Measurements from ENCODE around the gene SPTBN2.

The SPTBN2 gene

GRCh38 chr11:66713746-66714480 is 15.1 kb downstream of the SPTBN2 start:
- CTCF ChIA-PET: no interaction called here

GRCh38 chr11:66710384-66710930 is 18.6 kb downstream of the SPTBN2 start:
- H3K9me3 ChIP-seq (ENCODE audit: control extremely low read depth in 1 of 5, control insufficient read depth in 4 of 5, insufficient read depth in 2 of 5, low read depth in 1 of 5, low read length in 4 of 5): no peaks in the 10 kb centered on the region
- CTCF ChIA-PET: interaction anchor here (1.3 kb wide), 1 partner anchor 12 kb away, joined by 5 read pairs; no protein-coding TSS in a partner anchor
- H3K27ac ChIP-seq (ENCODE audit: insufficient read depth in 1 of 2, low read depth in 1 of 2, low read length in 2 of 2, poor library complexity in 1 of 2, severe bottlenecking in 2 of 2): no peak overlapping the region
- DNase-seq: no peak
- WGBS (ENCODE audit: insufficient coverage): 91% methylated on average over 13 of the region's 15 CpGs
- H3K4me3 ChIP-seq (ENCODE audit: control insufficient read depth in 1 of 7, extremely low read depth in 1 of 7, insufficient read depth in 4 of 7, low read depth in 2 of 7, low read length in 6 of 7): no peak overlapping the region
- H3K4me1 ChIP-seq (ENCODE audit: control extremely low read depth in 1 of 4, control insufficient read depth in 4 of 4, insufficient read depth in 4 of 4, low read length in 3 of 4): peaks cover 0 to 6% (median 2%) of the 10 kb centered on the region in 4 experiments
- POLR2A ChIA-PET: no interaction called here
- H3K36me3 ChIP-seq (ENCODE audit: control insufficient read depth in 4 of 4, insufficient read depth in 4 of 4, low read length in 3 of 4): no peaks in the 10 kb centered on the region
- peaks cover 0 to 2% (median 0%) of the 10 kb centered on the region in 5 experiments for H3K27me3 ChIP-seq (replicated peaks in 2 of 5; ENCODE audit: control insufficient read depth in 4 of 5, insufficient read depth in 5 of 5, low read length in 4 of 5)

More at GRCh38 chr11:66713746-66714480, 15.1 kb downstream of the SPTBN2 start:
- no peaks in the 10 kb centered on the region for H3K36me3 ChIP-seq (ENCODE audit: control insufficient read depth in 4 of 4, insufficient read depth in 4 of 4, low read length in 3 of 4)
- H3K27me3 ChIP-seq (replicated peaks in 2 of 5; ENCODE audit: control insufficient read depth in 4 of 5, insufficient read depth in 5 of 5, low read length in 4 of 5): peaks cover 0 to 2% (median 0%) of the 10 kb centered on the region in 5 experiments
- peaks cover 0 to 6% (median 3%) of the 10 kb centered on the region in 4 experiments for H3K4me1 ChIP-seq (ENCODE audit: control extremely low read depth in 1 of 4, control insufficient read depth in 4 of 4, insufficient read depth in 4 of 4, low read length in 3 of 4)
- 90% methylated on average over 7 of the region's 12 CpGs for whole genome bisulfite sequencing (ENCODE audit: insufficient coverage)
- no peak for DNase-seq
- H3K4me3 ChIP-seq (ENCODE audit: control insufficient read depth in 1 of 7, extremely low read depth in 1 of 7, insufficient read depth in 4 of 7, low read depth in 2 of 7, low read length in 6 of 7): no peak overlapping the region
- H3K9me3 ChIP-seq (ENCODE audit: control extremely low read depth in 1 of 5, control insufficient read depth in 4 of 5, insufficient read depth in 2 of 5, low read depth in 1 of 5, low read length in 4 of 5): no peaks in the 10 kb centered on the region
- H3K27ac ChIP-seq (ENCODE audit: insufficient read depth in 1 of 2, low read depth in 1 of 2, low read length in 2 of 2, poor library complexity in 1 of 2, severe bottlenecking in 2 of 2): no peak overlapping the region
- POLR2A ChIA-PET: no interaction called here

- CTCF ChIA-PET: no interaction called here
- Histone ChIP-seq H3K4me3 (ENCODE audit: control insufficient read depth in 1 of 7, extremely low read depth in 1 of 7, insufficient read depth in 4 of 7, low read depth in 2 of 7, low read length in 6 of 7) (no peak overlapping the region), H3K9me3 (ENCODE audit: control extremely low read depth in 1 of 5, control insufficient read depth in 4 of 5, insufficient read depth in 2 of 5, low read depth in 1 of 5, low read length in 4 of 5) (no peaks in the 10 kb centered on the region), H3K36me3 (ENCODE audit: control insufficient read depth in 4 of 4, insufficient read depth in 4 of 4, low read length in 3 of 4) (no peaks in the 10 kb centered on the region), H3K4me1 (ENCODE audit: control extremely low read depth in 1 of 4, control insufficient read depth in 4 of 4, insufficient read depth in 4 of 4, low read length in 3 of 4) (peaks cover 0 to 3% (median 0%) of the 10 kb centered on the region in 4 experiments), H3K27ac (ENCODE audit: insufficient read depth in 1 of 2, low read depth in 1 of 2, low read length in 2 of 2, poor library complexity in 1 of 2, severe bottlenecking in 2 of 2) (no peak overlapping the region), H3K27me3 (replicated peaks in 2 of 5; ENCODE audit: control insufficient read depth in 4 of 5, insufficient read depth in 5 of 5, low read length in 4 of 5) (peaks cover 0 to 2% (median 0%) of the 10 kb centered on the region in 5 experiments)
- WGBS (ENCODE audit: insufficient coverage): 97% methylated on average over 12 of the region's 14 CpGs
- DNase-seq: no peak
- POLR2A ChIA-PET: no interaction called here
Measured at GRCh38 chr11:66708701-66709100, 20.3 kb downstream of the SPTBN2 start.

- Histone ChIP-seq H3K27me3 (replicated peaks in 2 of 5; ENCODE audit: control insufficient read depth in 4 of 5, insufficient read depth in 5 of 5, low read length in 4 of 5) (peaks cover 0 to 2% (median 0%) of the 10 kb centered on the region in 5 experiments), H3K36me3 (ENCODE audit: control insufficient read depth in 4 of 4, insufficient read depth in 4 of 4, low read length in 3 of 4) (no peaks in the 10 kb centered on the region), H3K4me1 (ENCODE audit: control extremely low read depth in 1 of 4, control insufficient read depth in 4 of 4, insufficient read depth in 4 of 4, low read length in 3 of 4) (no peaks in the 10 kb centered on the region), H3K9me3 (ENCODE audit: control extremely low read depth in 1 of 5, control insufficient read depth in 4 of 5, insufficient read depth in 2 of 5, low read depth in 1 of 5, low read length in 4 of 5) (no peaks in the 10 kb centered on the region), H3K4me3 (ENCODE audit: control insufficient read depth in 1 of 7, extremely low read depth in 1 of 7, insufficient read depth in 4 of 7, low read depth in 2 of 7, low read length in 6 of 7) (no peak overlapping the region), H3K27ac (ENCODE audit: insufficient read depth in 1 of 2, low read depth in 1 of 2, low read length in 2 of 2, poor library complexity in 1 of 2, severe bottlenecking in 2 of 2) (no peak overlapping the region)
- CTCF ChIA-PET: no interaction called here
- no peak for DNase-seq
- POLR2A ChIA-PET: no interaction called here
- WGBS (ENCODE audit: insufficient coverage): 100% methylated on average over 20 of the region's 20 CpGs
Measured at GRCh38 chr11:66708094-66708493, 20.9 kb downstream of the SPTBN2 start.

- WGBS (ENCODE audit: insufficient coverage): 97% methylated on average over 25 of the region's 26 CpGs
- ChIA-PET POLR2A (no interaction called here), CTCF (interaction anchor here (1.7 kb wide), 1 partner anchor 11 kb away, joined by 5 read pairs; no protein-coding TSS in a partner anchor)
- no peaks in the 10 kb centered on the region for H3K4me1 ChIP-seq (ENCODE audit: control extremely low read depth in 1 of 4, control insufficient read depth in 4 of 4, insufficient read depth in 4 of 4, low read length in 3 of 4)
- H3K9me3 ChIP-seq (ENCODE audit: control extremely low read depth in 1 of 5, control insufficient read depth in 4 of 5, insufficient read depth in 2 of 5, low read depth in 1 of 5, low read length in 4 of 5): no peaks in the 10 kb centered on the region
- DNase-seq: no peak
- H3K27ac ChIP-seq (ENCODE audit: insufficient read depth in 1 of 2, low read depth in 1 of 2, low read length in 2 of 2, poor library complexity in 1 of 2, severe bottlenecking in 2 of 2): no peak overlapping the region
- no peak overlapping the region for H3K4me3 ChIP-seq (ENCODE audit: control insufficient read depth in 1 of 7, extremely low read depth in 1 of 7, insufficient read depth in 4 of 7, low read depth in 2 of 7, low read length in 6 of 7)
- no peaks in the 10 kb centered on the region for H3K27me3 ChIP-seq (replicated peaks in 2 of 5; ENCODE audit: control insufficient read depth in 4 of 5, insufficient read depth in 5 of 5, low read length in 4 of 5)
- H3K36me3 ChIP-seq (ENCODE audit: control insufficient read depth in 4 of 4, insufficient read depth in 4 of 4, low read length in 3 of 4): no peaks in the 10 kb centered on the region
Measured at GRCh38 chr11:66707486-66707885, 21.5 kb downstream of the SPTBN2 start.

GRCh38 chr11:66706989-66707388 is 22.0 kb downstream of the SPTBN2 start:
- Histone ChIP-seq H3K4me3 (ENCODE audit: control insufficient read depth in 1 of 7, extremely low read depth in 1 of 7, insufficient read depth in 4 of 7, low read depth in 2 of 7, low read length in 6 of 7) (no peak overlapping the region), H3K36me3 (ENCODE audit: control insufficient read depth in 4 of 4, insufficient read depth in 4 of 4, low read length in 3 of 4) (no peaks in the 10 kb centered on the region), H3K27ac (ENCODE audit: insufficient read depth in 1 of 2, low read depth in 1 of 2, low read length in 2 of 2, poor library complexity in 1 of 2, severe bottlenecking in 2 of 2) (no peak overlapping the region), H3K27me3 (replicated peaks in 2 of 5; ENCODE audit: control insufficient read depth in 4 of 5, insufficient read depth in 5 of 5, low read length in 4 of 5) (no peaks in the 10 kb centered on the region), H3K9me3 (ENCODE audit: control extremely low read depth in 1 of 5, control insufficient read depth in 4 of 5, insufficient read depth in 2 of 5, low read depth in 1 of 5, low read length in 4 of 5) (no peaks in the 10 kb centered on the region), H3K4me1 (ENCODE audit: control extremely low read depth in 1 of 4, control insufficient read depth in 4 of 4, insufficient read depth in 4 of 4, low read length in 3 of 4) (peaks cover 0 to 3% (median under 1%) of the 10 kb centered on the region in 4 experiments)
- ChIA-PET POLR2A (no interaction called here), CTCF (interaction anchor here (1.7 kb wide), 1 partner anchor 11 kb away, joined by 5 read pairs; no protein-coding TSS in a partner anchor)
- DNase-seq: no peak
- WGBS (ENCODE audit: insufficient coverage): 95% methylated on average over 8 of the region's 9 CpGs
